AG08395 (cell line): Measurements from ENCODE around the gene PCYT1B.

ENCODE experiments used
- DNase-seq: peaks from one replicate; pipeline ENCODE4 v3.0.0; 2012; ENCODE audit warnings: mixed read lengths, low spot score

PCYT1B gene

DNA sequence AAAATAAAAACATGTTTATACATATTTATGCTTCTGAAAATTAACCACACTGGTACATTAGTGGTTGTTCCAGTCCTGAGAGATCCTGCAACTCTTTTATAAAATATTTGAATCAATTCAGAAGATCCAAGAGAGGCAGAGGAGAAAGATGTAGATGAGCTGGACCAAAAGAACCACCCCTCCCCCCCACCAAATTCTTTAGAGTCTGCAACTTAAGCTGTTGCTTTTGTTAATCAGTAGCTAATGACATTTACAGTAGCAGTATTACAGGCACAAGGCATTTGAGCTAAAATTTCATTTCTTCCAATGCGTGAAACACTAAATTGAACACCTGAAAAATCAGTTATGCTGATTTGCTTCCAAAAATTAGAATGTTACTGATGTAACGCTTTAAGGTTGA, 120.5 kb downstream of the PCYT1B start:
- DNase-seq, result no peak

DNA sequence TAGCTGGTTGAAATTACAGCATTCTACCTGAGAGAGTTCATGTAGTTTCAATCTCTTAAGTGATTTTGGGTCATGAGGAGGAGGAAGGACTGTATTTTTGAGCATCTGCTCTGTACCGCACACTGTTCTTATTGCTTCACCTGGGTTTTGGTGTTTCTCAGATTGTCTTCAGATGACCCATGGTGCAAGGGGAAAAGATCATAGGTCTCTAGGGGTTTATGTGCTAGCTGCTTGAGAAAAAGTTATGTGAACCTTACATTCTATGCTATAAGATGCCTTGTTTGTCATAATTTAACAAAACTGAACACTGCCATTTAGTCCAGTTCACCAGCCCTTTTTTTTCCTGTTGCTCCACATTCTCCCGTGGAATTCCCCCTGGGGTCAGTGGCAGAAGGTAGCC, 121.7 kb downstream of the PCYT1B start:
- no peak for DNase-seq

DNA sequence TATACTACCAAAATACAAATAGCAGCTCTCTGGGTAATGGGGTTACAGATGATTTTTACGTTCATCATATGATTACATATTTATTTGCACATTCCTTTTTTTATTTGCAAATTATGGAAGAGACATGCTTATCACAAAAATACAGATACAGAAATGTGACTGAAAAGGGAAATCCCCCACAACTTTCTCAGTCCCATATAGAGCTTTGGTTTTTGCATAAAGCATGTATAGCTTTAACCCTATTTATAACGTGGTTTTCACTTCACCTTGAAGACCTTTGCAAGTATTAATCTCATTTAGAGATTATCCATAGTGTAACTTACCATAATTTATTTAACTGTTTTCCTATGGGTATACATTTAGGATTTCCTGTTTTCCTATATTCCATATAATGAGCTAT, 126.7 kb downstream of the PCYT1B start:
- no peak for DNase-seq

DNA sequence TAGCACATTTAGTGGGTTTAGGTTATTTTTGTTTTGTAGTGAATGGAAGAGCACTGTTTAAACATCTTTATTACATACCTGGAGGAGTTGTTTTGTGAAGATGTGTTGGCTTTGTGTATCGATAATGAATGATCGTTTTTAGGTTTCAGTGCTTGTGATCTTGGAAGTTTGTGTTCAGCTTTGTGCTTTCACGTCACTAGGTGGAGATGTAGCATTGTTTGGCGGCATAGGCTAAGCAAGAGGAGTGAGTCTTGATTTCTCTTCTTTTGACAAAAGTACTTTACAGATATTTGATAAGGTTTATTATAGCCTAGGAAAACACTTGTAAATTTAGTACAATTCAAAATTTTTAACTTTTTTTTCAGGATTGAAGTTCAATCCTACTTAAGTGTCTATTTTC, 131.7 kb downstream of the PCYT1B start:
- no peak for DNase-seq

DNA sequence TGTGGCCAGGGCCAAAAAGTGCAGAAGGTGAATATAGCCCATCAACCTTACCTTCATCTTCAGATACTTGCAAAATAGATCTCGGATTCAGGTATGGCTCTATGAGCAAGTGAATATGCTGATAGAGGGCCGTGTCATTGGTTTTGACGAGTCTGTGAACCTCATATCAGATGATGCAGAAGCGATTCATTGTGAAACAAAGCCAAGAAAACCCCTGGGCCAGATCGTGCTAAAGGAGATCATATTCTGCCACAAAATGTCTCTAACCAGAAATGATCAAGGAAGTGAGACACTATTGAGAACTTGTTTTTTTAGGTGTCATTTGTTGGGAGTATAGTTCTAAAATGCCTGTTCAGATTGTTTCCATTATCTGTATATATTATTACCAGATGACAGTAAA, 133.7 kb downstream of the PCYT1B start:
- no peak for DNase-seq

DNA sequence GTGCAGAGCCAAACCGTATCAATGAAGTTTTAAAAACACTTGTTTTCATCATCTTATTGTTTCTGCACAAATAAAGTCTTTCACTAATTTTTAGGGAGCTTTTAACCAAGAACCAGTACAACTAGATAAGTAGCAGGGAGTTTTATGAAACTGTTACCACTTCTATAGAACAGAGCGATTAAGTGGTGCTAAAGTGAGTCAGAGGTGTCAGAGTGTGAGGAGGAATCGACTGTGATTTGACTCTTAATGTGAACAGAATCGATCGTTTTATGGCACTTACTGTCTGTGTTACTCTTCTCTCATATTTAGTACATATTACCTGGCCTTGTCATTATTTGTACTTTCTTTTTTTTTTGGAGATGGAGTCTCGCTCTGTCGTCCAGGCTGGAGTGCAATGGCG, 138.8 kb downstream of the PCYT1B start:
- DNase-seq, result no peak
